Measurements from ENCODE around the gene OCA2.
"Not testable (repeated sequence)": the region's sequence is repeated elsewhere in the genome, so short reads cannot be mapped to it uniquely, and the experiment has no call there.

OCA2 gene

DNA sequence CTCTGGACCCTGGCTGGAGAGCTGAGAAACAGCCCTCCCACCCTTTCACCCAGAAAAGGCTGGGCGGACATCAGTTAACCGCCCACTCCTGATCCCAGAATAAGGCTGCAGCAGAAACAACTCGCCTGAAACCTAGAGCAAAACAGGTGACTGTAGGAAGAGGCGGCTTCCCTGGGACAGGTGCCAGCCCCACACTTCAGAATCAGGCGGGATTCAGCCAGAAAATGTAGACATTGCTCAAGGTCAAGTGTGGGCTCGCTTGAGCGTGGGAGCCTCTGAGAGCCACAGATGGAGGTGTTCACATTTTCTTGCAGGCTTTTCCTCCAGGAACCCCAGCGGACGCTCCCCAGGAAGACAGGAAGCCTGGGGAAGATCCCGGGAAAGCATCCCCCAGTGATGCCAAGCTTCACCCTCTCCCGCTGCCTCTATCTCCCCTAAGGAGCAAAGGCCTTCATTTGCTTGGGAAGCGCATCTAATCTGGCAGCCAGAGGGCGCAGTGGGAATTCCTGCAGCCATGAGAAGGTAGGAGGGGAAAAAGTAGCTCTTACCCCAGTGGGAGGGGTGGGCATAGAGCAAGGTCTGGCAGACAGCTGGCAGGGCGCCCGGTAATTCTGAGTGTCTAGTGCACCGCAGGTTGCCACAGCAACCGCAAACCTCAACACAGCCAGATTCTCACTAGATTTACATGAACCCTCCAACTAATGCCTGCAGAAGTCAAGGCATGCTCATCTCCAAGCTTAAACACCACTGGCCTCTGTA lies 77.7 kb downstream of the OCA2 start:
- no peak for DNase-seq

- DNase-seq: no peak
These were observed 78.5 kb downstream of the OCA2 start for GRCh38 chr15:28020644-28021043.

DNA sequence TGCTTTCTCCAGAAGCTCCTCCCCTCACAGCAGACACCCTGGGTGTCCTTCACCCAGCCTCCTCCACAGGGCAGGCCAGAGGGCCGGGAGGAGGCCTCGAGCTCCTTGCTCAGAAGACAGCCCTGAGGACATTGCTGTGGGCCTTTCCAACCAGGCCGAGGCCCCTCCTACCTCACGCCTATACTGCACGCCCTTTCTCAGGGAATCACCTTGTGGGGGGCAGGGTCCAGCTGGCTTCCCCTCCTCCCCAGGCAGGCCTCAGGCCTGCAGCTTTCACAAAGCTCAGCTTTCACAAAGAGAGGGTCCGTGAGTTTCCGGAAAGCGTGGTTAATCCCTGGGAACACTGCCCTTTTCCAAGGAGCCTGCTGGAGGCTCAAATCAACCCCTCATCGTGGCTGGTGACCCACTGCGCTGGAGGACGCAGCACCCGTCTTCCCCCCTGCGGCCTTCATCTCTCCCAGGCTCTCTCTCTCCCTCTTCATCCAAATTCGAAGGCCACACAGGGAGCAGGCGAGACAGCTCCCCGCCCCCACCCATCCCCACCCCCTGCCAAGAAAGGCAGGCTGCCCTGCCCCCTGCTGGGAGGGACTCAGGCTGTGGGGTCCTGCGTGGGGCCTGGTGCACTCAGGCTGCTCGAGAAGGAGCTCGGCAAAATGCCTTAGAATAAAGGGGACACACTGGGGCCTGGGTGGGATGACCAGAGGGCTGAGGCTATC lies 79.4 kb downstream of the OCA2 start:
- no peak for DNase-seq

- no peak for DNase-seq
These were observed 80.6 kb downstream of the OCA2 start for GRCh38 chr15:28018291-28019044.

DNA sequence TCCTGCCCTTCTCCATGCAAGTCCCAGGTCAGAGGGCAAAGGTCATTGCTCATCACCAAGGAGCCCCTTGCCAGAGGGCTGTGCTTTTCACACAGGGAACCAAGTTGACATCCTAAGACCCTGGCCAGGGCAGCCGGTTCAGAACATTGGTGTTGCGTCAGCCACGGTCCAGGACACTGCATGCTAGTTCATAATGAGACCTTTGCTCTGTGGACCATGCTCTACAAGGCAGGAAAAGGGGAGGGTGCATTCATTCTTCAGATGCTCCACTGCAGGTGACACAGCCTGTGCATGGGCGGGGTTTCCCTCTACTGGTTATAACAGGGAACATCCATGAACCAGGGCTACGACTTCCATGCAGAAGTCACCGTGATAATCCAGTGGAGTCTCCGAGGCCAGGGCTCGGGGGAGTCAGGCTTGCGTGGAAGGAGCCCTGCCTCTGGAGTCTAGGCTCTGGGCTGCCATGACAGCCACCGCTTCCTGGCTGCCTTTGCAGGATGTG lies 81.6 kb downstream of the OCA2 start:
- DNase-seq: no peak

GRCh38 chr15:28015855-28016254 lies 83.3 kb downstream of the OCA2 start:
- no peak for DNase-seq

- no peak for DNase-seq
These were observed 84.4 kb downstream of the OCA2 start for GRCh38 chr15:28014623-28015200.

GRCh38 chr15:28013976-28014375 lies 85.1 kb downstream of the OCA2 start:
- no peak for DNase-seq

- no peak for DNase-seq
These were observed 85.6 kb downstream of the OCA2 start for GRCh38 chr15:28013480-28013879.

DNA sequence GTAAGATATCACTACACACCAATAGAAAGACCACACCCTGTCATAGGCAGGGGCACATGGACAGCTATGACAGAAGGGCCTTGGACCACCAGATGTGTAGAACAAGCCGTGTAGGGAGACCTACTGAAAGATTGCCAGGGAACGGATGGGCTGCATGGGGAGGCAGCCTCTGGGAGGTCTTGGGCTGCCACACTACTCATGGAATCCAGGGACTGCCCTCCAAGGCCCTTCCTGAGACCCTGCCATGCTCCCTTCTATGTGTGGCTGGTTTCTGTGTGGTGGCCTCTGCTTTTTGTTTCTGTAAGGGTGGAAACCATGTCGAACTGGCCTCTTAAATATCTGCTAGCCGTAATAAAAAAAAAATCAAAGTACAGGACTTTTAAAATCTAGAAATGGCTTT lies 86.9 kb downstream of the OCA2 start:
- DNase-seq: no peak

- DNase-seq: not testable (repeated sequence)
These were observed 90.9 kb downstream of the OCA2 start for GRCh38 chr15:28008175-28008574.

DNA sequence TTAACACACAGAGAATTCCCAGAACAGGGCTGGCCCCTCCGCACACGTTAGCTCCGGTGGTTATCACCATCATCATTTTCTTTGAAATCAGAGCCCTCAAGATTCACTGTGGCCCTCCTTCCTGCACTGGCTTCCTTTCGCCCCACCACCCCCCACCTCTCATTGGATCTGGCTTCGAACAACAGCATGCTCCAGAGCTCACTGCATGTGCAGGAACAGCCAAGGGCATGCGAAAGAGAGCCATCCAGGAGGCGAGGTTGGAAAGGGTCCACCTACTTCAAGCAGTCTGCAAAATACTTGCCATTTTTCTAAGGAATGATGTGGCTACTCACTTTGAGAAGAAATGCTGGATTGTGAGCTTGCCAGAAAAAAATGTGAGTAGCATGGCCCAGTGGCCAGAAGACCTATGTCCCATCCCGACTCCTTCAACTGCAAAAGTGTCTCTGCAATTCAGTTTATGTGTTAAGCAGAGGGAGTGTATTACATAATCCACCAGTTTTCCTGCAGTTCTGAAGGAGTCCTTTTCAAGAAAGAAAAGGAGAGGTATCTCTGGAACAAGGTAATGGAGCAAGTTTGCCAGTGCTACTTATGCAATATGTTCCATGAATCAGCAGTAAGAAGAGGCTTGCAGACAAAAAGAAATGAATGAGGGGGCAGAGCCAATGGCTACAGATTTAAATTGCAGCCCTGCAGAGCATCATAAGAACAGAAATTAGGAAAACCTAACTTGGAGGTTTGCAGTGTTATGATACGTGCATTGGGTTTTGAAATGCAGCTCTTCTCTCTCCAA lies 92.8 kb downstream of the OCA2 start:
- DNase-seq: no peak

DNA sequence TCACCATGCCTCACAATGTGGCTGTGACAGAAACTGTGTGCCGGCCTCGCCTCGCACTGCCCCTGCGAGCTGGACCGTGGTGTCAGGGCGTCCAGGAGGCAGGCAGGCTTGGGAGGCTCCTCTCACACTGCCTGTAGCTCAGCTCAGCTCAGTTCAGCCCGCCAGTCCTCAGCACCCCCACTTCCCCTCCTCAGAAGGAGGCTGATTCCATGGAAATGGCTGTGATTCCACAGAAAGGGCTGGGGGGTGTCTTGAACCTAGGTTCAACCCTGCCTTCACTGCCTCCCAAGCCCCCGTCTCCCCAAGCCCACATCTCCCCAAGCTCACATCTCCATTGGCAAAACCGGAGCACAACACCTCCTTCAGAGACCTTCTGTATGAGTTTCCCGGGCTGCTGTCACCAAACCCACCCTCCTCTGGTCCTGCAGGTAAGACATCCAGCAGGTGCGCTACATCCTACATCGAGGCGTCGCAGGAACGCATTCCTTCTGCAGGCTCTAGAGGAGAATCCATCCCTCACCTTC lies 94.0 kb downstream of the OCA2 start:
- no peak for DNase-seq

DNA sequence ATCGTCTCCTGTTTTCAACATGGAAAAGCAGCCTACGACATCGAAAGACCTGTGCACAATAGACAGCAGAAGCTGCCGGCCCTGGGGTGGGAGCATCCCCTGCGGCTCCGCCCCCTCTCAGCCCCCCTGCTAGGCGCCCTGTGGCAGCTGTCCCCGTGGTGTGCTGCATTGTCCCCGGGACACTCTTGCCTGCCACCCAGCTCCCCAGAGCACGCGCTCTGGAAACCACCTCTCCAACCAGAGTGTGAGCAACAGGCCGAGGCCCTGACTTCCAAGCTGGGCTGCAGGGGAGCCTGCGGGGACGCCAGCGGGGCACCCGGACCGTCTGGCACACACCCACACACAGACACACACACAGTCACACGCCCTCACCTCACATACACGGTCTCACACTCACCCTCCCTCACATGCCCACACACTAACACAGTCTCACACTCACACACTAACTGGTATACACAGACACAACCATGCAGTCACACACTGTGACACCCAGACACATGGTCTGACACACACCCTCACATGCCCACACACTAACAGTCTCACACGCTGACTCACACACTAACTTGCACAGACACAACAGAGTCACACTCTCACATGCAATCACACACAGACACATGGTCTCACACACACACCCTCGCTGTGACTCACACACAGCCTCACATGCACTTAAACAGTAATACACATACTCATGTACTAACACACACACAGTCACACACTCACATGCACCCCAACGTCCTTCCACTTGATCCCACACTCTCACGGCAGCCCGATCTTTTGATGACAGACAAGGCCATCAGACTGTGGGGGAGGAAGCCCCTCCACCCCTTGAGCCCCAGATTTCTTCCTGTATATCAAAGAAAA lies 94.7 kb downstream of the OCA2 start:
- no peak for DNase-seq

DNA sequence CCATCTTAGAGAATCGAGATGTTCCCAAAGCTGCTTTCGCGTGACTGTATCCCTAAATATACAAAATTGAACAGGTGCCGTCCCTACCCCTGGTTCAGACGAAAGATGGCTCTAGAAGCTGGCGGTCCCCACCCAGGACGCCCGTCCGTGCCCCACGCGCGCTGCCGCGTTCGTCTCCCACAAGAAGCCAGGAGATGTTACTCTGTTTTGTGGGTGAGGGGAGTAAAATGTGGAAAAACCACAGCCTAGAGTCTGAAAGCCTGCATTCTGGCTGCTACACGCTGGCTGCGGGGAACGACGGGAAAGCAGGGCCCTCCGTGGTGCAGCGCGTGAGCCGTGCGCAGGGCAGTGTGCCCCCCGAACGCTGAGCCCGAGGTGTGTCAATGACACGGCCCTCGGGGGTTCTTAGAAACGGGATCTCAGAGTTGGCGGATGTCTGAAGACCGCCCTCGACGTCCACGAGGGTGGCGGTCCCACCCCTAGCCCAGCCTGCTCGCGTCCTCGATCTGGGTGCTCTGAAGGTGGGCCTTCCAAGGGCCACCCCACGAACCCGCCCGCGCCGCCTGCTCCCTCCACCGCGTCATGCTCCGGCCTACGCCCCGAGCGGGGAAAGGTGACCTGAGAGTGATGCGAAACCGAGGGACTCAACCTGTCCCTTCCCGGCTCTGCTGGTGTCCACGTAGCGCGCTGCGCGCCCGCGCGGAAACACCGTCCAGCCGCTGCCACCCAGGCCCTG lies 95.6 kb downstream of the OCA2 start:
- DNase-seq: no peak

DNA sequence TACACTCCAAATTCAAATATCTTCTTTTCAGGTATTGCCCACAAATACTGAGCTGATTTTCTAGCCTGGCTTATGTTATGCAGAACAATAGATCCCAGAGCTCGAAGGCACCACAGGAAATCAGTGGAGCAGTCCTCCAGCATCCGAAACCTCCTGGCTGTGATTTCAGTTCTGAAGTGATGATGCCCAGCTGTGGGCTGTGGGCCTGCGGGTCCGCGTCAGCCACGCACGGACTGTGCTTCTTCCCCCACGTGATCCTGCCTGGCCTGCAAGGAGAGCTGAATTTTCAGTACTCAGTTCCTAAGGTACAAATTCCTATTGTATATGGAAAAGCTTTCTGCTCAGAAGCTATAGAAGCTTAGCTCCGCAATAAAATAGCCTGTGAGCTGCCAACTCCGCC lies 96.2 kb downstream of the OCA2 start:
- no peak for DNase-seq

GRCh38 chr15:28002136-28002861 lies 96.8 kb downstream of the OCA2 start:
- DNase-seq: no peak

- DNase-seq: no peak
These were observed 97.5 kb downstream of the OCA2 start for GRCh38 chr15:28001641-28002040.

GRCh38 chr15:27993996-27994780 lies 104.9 kb downstream of the OCA2 start:
- no peak for DNase-seq

All from amniotic stem cell (primary cell).